WTC11 (cell line): ENCODE measurements around the gene CANX. TPM values are rescaled to one million over a fixed set of nuclear protein-coding genes. Genes with fewer than 3 reads are reported as not detected.
"Not testable (repeated sequence)": the region's sequence is repeated elsewhere in the genome, so short reads cannot be mapped to it uniquely, and the experiment has no call there.

Source experiments
- ATAC-seq: fragments of 200-7000 bp; cut with Tn5 transposase; 2 replicates; pipeline ENCODE4 v1.10.0; 2021; ENCODE audit warnings: mild to moderate bottlenecking, moderate library complexity
- CTCF ChIA-PET: fragments of 300-600 bp; sonication (Branson Sonifier 250); formaldehyde crosslinking; loops from one replicate; lab custom pipeline; 2021; ENCODE audit warnings: antibody characterized with exemption; lab: Charles Lee
- POLR2A ChIA-PET: fragments of 350-600 bp; sonication (Branson Sonifier 250); formaldehyde crosslinking; loops from one replicate; lab custom pipeline; 2021; ENCODE audit warnings: antibody characterized with exemption; lab: Charles Lee
- DNase-seq: peaks from one replicate; pipeline ENCODE4 v3.0.0; 2021; ENCODE audit warnings: low spot score
- H3K27ac Mint-ChIP-seq: 2 replicates; pipeline ENCODE4 v1.8.0; 2021; ENCODE audit warnings: mixed read lengths
- H3K27me3 Mint-ChIP-seq: 2 replicates; pipeline ENCODE4 v1.8.0; 2021; ENCODE audit warnings: low read depth, mild to moderate bottlenecking, moderate library complexity, mixed read lengths
- H3K36me3 Mint-ChIP-seq: 2 replicates; pipeline ENCODE4 v1.8.0; 2021; ENCODE audit warnings: mixed read lengths
- H3K4me1 Mint-ChIP-seq: 2 replicates; pipeline ENCODE4 v1.8.0; 2022; ENCODE audit warnings: mixed read lengths
- H3K4me3 Mint-ChIP-seq: 2 replicates; pipeline ENCODE4 v1.8.0; 2021; ENCODE audit warnings: mild to moderate bottlenecking, moderate library complexity, mixed read lengths
- H3K9me3 Mint-ChIP-seq: 2 replicates; pipeline ENCODE4 v1.8.0; 2021; ENCODE audit warnings: mixed read lengths
- ARID4B ChIP-seq: sonication (generic); formaldehyde crosslinking; IDR thresholded peaks from 2 replicates; pipeline ENCODE4 v1.8.0; 2023; ENCODE audit warnings: missing genetic modification reagents, mild to moderate bottlenecking, borderline replicate concordance
- ESRRA ChIP-seq: sonication (generic); formaldehyde crosslinking; IDR thresholded peaks from 2 replicates; pipeline ENCODE4 v1.8.1; 2022; ENCODE audit warnings: mild to moderate bottlenecking, missing genetic modification reagents, borderline replicate concordance
- FOXJ3 ChIP-seq: sonication (generic); formaldehyde crosslinking; IDR thresholded peaks from 2 replicates; pipeline ENCODE4 v1.9.0; 2021; ENCODE audit warnings: missing genetic modification reagents, mild to moderate bottlenecking, borderline replicate concordance
- GTF2I ChIP-seq: fragments of 250-450 bp; sonication (Bioruptor Pico); conservative IDR thresholded peaks from 2 replicates; pipeline ENCODE4 v1.4.0; 2021; ENCODE audit warnings: mild to moderate bottlenecking
- HMGXB4 ChIP-seq: sonication (generic); formaldehyde crosslinking; IDR thresholded peaks from 2 replicates; pipeline ENCODE4 v1.8.1; 2023; ENCODE audit warnings: mild to moderate bottlenecking, moderate library complexity, missing genetic modification reagents
- IRF2 ChIP-seq: sonication (generic); formaldehyde crosslinking; IDR thresholded peaks from 2 replicates; pipeline ENCODE4 v1.8.0; 2022; ENCODE audit warnings: low read depth, missing genetic modification reagents, borderline replicate concordance
- NR1H2 ChIP-seq: sonication (generic); formaldehyde crosslinking; IDR thresholded peaks from 2 replicates; pipeline ENCODE4 v1.9.0; 2021; ENCODE audit warnings: mild to moderate bottlenecking, moderate library complexity, missing genetic modification reagents
- SOX15 ChIP-seq: fragments of 250-450 bp; sonication (Bioruptor Pico); IDR thresholded peaks from 2 replicates; pipeline ENCODE4 v1.9.0; 2021; ENCODE audit warnings: mild to moderate bottlenecking
- STAT6 ChIP-seq: sonication (generic); formaldehyde crosslinking; conservative IDR thresholded peaks from 2 replicates; pipeline ENCODE4 v1.8.1; 2023; ENCODE audit warnings: mild to moderate bottlenecking, low read depth, missing genetic modification reagents, moderate library complexity
- ZNF232 ChIP-seq: sonication (generic); formaldehyde crosslinking; IDR thresholded peaks from 2 replicates; pipeline ENCODE4 v1.8.0; 2022; ENCODE audit warnings: mild to moderate bottlenecking, missing genetic modification reagents
- ZNF263 ChIP-seq: sonication (generic); formaldehyde crosslinking; IDR thresholded peaks from 2 replicates; pipeline ENCODE4 v1.8.1; 2022; ENCODE audit warnings: low read depth, mild to moderate bottlenecking, moderate library complexity, missing genetic modification reagents
- ZNF512 ChIP-seq: sonication (generic); formaldehyde crosslinking; IDR thresholded peaks from 2 replicates; pipeline ENCODE4 v1.8.1; 2022; ENCODE audit warnings: missing genetic modification reagents, borderline replicate concordance
- ZNF671 ChIP-seq: fragments of 250-450 bp; sonication (Bioruptor Pico); IDR thresholded peaks from 2 replicates; pipeline ENCODE4 v1.8.0; 2021; ENCODE audit warnings: mild to moderate bottlenecking
- ZSCAN18 ChIP-seq: fragments of 250-450 bp; sonication (Bioruptor Pico); IDR thresholded peaks from 2 replicates; pipeline ENCODE4 v2.1.2; 2022; ENCODE audit warnings: mild to moderate bottlenecking, moderate library complexity
- total RNA-seq: library from RNA; stranded (reverse); gene quantifications from 3 replicates; pipeline ENCODE4 v1.2.3, GENCODE V29; 2021

Gene CANX
- total RNA-seq, 1 experiment from 2014 or later: 611 TPM

GRCh38 chr5:179738742-179739141, 40.0 kb downstream of the CANX start (continued):
- TF ChIP-seq ZNF512 (CRISPR knock-in tag) (no peak), IRF2 (no peak), ZNF232 (CRISPR knock-in tag) (no peak), NR1H2 (no peak), ESRRA (no peak), ZNF263 (no peak), HMGXB4 (no peak)
- TF ChIP-seq, all 79 proteins: peak for 0

GRCh38 chr5:179744106-179744505, 45.3 kb downstream of the CANX start:
- ChIA-PET CTCF (interaction anchor here (0.9 kb wide), 1 partner anchor 231 kb away, joined by 3 read pairs; no protein-coding TSS in a partner anchor), POLR2A (interaction anchor here (0.6 kb wide), 1 partner anchor 19 kb away, joined by 5 read pairs; no protein-coding TSS in a partner anchor)
- not testable (repeated sequence) for ATAC-seq

GRCh38 chr5:179746872-179747271, 48.1 kb downstream of the CANX start:
- H3K27me3 Mint-ChIP-seq: no peaks in the 10 kb centered on the region
- ATAC-seq (no peak), DNase-seq (no peak)
- ChIA-PET POLR2A (no interaction called here), CTCF (no interaction called here)
- H3K4me3 Mint-ChIP-seq: no peak overlapping the region
- H3K4me1 Mint-ChIP-seq: no peaks in the 10 kb centered on the region
- TF ChIP-seq FOXJ3 (CRISPR knock-in tag) (no peak), SOX15 (CRISPR knock-in tag) (no peak), ARID4B (no peak), ZSCAN18 (CRISPR knock-in tag) (no peak), ZNF671 (CRISPR knock-in tag) (no peak)
- peak overlapping the region; percentile 33; the same call in 1 of the 2 replicates for H3K27ac Mint-ChIP-seq
- H3K9me3 Mint-ChIP-seq: peaks cover 6% of the 10 kb centered on the region
- H3K36me3 Mint-ChIP-seq: peaks cover 17% of the 10 kb centered on the region

More at GRCh38 chr5:179744106-179744505, 45.3 kb downstream of the CANX start:
- H3K4me1 Mint-ChIP-seq, H3K4me3 Mint-ChIP-seq, H3K27me3 Mint-ChIP-seq, H3K27ac Mint-ChIP-seq, DNase-seq: not testable (repeated sequence)
- Mint-ChIP-seq H3K9me3 (peaks cover 10% of the 10 kb centered on the region), H3K36me3 (peaks cover 14% of the 10 kb centered on the region)

- Mint-ChIP-seq H3K27ac (no peak overlapping the region), H3K9me3 (peaks cover 6% of the 10 kb centered on the region), H3K4me3 (no peak overlapping the region), H3K36me3 (peaks cover 17% of the 10 kb centered on the region), H3K4me1 (no peaks in the 10 kb centered on the region; the same call in 1 of the 2 replicates), H3K27me3 (no peaks in the 10 kb centered on the region)
- ChIA-PET POLR2A (no interaction called here), CTCF (no interaction called here)
- ATAC-seq (no peak), DNase-seq (no peak)
- TF ChIP-seq ZSCAN18 (CRISPR knock-in tag) (no peak), GTF2I (CRISPR knock-in tag) (no peak), STAT6 (no peak), IRF2 (no peak), ZNF512 (CRISPR knock-in tag) (no peak)
These were observed 49.0 kb downstream of the CANX start for GRCh38 chr5:179747811-179748210.
